ENCODE results near the gene SHH. TPM values are rescaled to one million over a fixed set of nuclear protein-coding genes. Genes with fewer than 3 reads are reported as not detected.

SHH gene
- total RNA-seq, 1 donor from 2014 or later, result 0.26 TPM

GRCh38 chr7:155789001-155789725, 23.1 kb downstream of the SHH start:
- H3K4me3 Mint-ChIP-seq (ENCODE audit: unreplicated experiment), result no peak overlapping the region

GRCh38 chr7:155788616-155789000, 23.7 kb downstream of the SHH start:
- Mint-ChIP-seq H3K36me3 (ENCODE audit: low read depth, unreplicated experiment) (peaks cover 3% of the 10 kb centered on the region), H3K4me1 (ENCODE audit: unreplicated experiment) (peaks cover 2% of the 10 kb centered on the region), H3K9me3 (ENCODE audit: unreplicated experiment) (no peaks in the 10 kb centered on the region), H3K4me3 (ENCODE audit: unreplicated experiment) (no peak overlapping the region), H3K27ac (ENCODE audit: unreplicated experiment) (no peak overlapping the region), H3K27me3 (ENCODE audit: unreplicated experiment) (peaks cover 19% of the 10 kb centered on the region)
- no peak for TF ChIP-seq CTCF (IDR thresholded peaks at IDR 0.05; ENCODE audit: unreplicated experiment)
- no peak for DNase-seq (ENCODE audit: low spot score)

More at GRCh38 chr7:155789001-155789725, 23.1 kb downstream of the SHH start:
- DNase-seq (ENCODE audit: low spot score), result no peak
- no peak for TF ChIP-seq CTCF (IDR thresholded peaks at IDR 0.05; ENCODE audit: unreplicated experiment)
- no peaks in the 10 kb centered on the region for H3K9me3 Mint-ChIP-seq (ENCODE audit: unreplicated experiment)
- peaks cover 19% of the 10 kb centered on the region for H3K27me3 Mint-ChIP-seq (ENCODE audit: unreplicated experiment)
- H3K27ac Mint-ChIP-seq (ENCODE audit: unreplicated experiment), result no peak overlapping the region
- H3K4me1 Mint-ChIP-seq (ENCODE audit: unreplicated experiment), result peaks cover 2% of the 10 kb centered on the region
- H3K36me3 Mint-ChIP-seq (ENCODE audit: low read depth, unreplicated experiment), result peaks cover 3% of the 10 kb centered on the region

- Mint-ChIP-seq H3K4me1 (ENCODE audit: unreplicated experiment) (peaks cover 2% of the 10 kb centered on the region), H3K36me3 (ENCODE audit: low read depth, unreplicated experiment) (peaks cover 6% of the 10 kb centered on the region), H3K27me3 (ENCODE audit: unreplicated experiment) (peaks cover 23% of the 10 kb centered on the region), H3K27ac (ENCODE audit: unreplicated experiment) (no peak overlapping the region), H3K4me3 (ENCODE audit: unreplicated experiment) (peak overlapping the region; percentile 38), H3K9me3 (ENCODE audit: unreplicated experiment) (no peaks in the 10 kb centered on the region)
- TF ChIP-seq CTCF (IDR thresholded peaks at IDR 0.05; ENCODE audit: unreplicated experiment), result no peak
- DNase-seq (ENCODE audit: low spot score), result no peak
Observed at GRCh38 chr7:155787171-155787851, 25.0 kb downstream of the SHH start.

- peaks cover 20% of the 10 kb centered on the region for H3K27me3 Mint-ChIP-seq (ENCODE audit: unreplicated experiment)
- H3K36me3 Mint-ChIP-seq (ENCODE audit: low read depth, unreplicated experiment), result peaks cover 6% of the 10 kb centered on the region
- no peaks in the 10 kb centered on the region for H3K9me3 Mint-ChIP-seq (ENCODE audit: unreplicated experiment)
- DNase-seq (ENCODE audit: low spot score), result no peak
- no peak overlapping the region for H3K4me3 Mint-ChIP-seq (ENCODE audit: unreplicated experiment)
- peaks cover under 1% of the 10 kb centered on the region for H3K4me1 Mint-ChIP-seq (ENCODE audit: unreplicated experiment)
- no peak for TF ChIP-seq CTCF (IDR thresholded peaks at IDR 0.05; ENCODE audit: unreplicated experiment)
- H3K27ac Mint-ChIP-seq (ENCODE audit: unreplicated experiment), result no peak overlapping the region
Observed at GRCh38 chr7:155786491-155786890, 25.8 kb downstream of the SHH start.

- H3K36me3 Mint-ChIP-seq (ENCODE audit: low read depth, unreplicated experiment), result peaks cover 14% of the 10 kb centered on the region
- no peak overlapping the region for H3K27ac Mint-ChIP-seq (ENCODE audit: unreplicated experiment)
- peaks cover 15% of the 10 kb centered on the region for H3K27me3 Mint-ChIP-seq (ENCODE audit: unreplicated experiment)
- H3K4me1 Mint-ChIP-seq (ENCODE audit: unreplicated experiment), result no peaks in the 10 kb centered on the region
- no peak overlapping the region for H3K4me3 Mint-ChIP-seq (ENCODE audit: unreplicated experiment)
- TF ChIP-seq CTCF (IDR thresholded peaks at IDR 0.05; ENCODE audit: unreplicated experiment), result no peak
- no peak for DNase-seq (ENCODE audit: low spot score)
- no peaks in the 10 kb centered on the region for H3K9me3 Mint-ChIP-seq (ENCODE audit: unreplicated experiment)
Observed at GRCh38 chr7:155785536-155785935, 26.7 kb downstream of the SHH start.

All from endothelial cell (in vitro differentiated cells).